MCF 10A (cell line): ENCODE results near the gene PTPRO. TPM values are rescaled to one million over a fixed set of nuclear protein-coding genes. Genes with fewer than 3 reads are reported as not detected.

Experiments used
- BruUV-seq: library from RNA; stranded (reverse); fragments of 400-500 nt; replicated peaks from 2 replicates; lab custom pipeline; 2021; lab: Mats Ljungman, UMichigan
- CTCF ChIA-PET: fragments of 300-600 bp; sonication (Branson Sonifier 250); formaldehyde crosslinking; extraction: SDS; loops from one replicate; lab custom pipeline; 2021; ENCODE audit warnings: antibody characterized with exemption, inconsistent platforms; lab: Yijun Ruan, JAX
- POLR2A ChIA-PET: fragments of 300-600, 350-650 bp; sonication (Branson Sonifier 250); formaldehyde crosslinking; extraction: SDS; loops from one replicate; lab custom pipeline; 2020; ENCODE audit warnings: antibody characterized with exemption, inconsistent platforms; lab: Yijun Ruan, JAX
- DNase-seq: peaks from one replicate; pipeline ENCODE4 v3.0.0-alpha.2; 2018; ENCODE audit not compliant: unreplicated experiment
- H3K27ac Mint-ChIP-seq: one replicate; pipeline ENCODE4 v1.8.0; 2022; ENCODE audit warnings: mild to moderate bottlenecking, low read depth, mixed read lengths; ENCODE audit not compliant: unreplicated experiment
- H3K27me3 Mint-ChIP-seq: one replicate; pipeline ENCODE4 v1.8.0; 2022; ENCODE audit warnings: mixed read lengths; ENCODE audit not compliant: insufficient read depth, unreplicated experiment
- H3K36me3 Mint-ChIP-seq: one replicate; pipeline ENCODE4 v1.8.0; 2022; ENCODE audit warnings: mild to moderate bottlenecking, moderate library complexity, mixed read lengths; ENCODE audit not compliant: insufficient read depth, unreplicated experiment
- H3K4me1 Mint-ChIP-seq: one replicate; pipeline ENCODE4 v1.8.0; 2022; ENCODE audit warnings: mixed read lengths; ENCODE audit not compliant: insufficient read depth, unreplicated experiment
- H3K4me3 Mint-ChIP-seq: one replicate; pipeline ENCODE4 v1.8.0; 2022; ENCODE audit warnings: mild to moderate bottlenecking, moderate library complexity, mixed read lengths; ENCODE audit not compliant: unreplicated experiment
- H3K9me3 Mint-ChIP-seq: one replicate; pipeline ENCODE4 v1.8.0; 2022; ENCODE audit warnings: mixed read lengths; ENCODE audit not compliant: unreplicated experiment
- CTCF ChIP-seq: fragments of 200-600 bp; IDR thresholded peaks from one replicate; pipeline ENCODE4 v1.8.0; 2022; ENCODE audit warnings: antibody characterized with exemption, mild to moderate bottlenecking; ENCODE audit not compliant: unreplicated experiment
- intact Hi-C: fragments of 100-400 bp; cut with micrococcal nuclease; formaldehyde crosslinking; loops from 2 replicates; pipeline ENCODE4 v1.14.1; 2022
- total RNA-seq: library from RNA; stranded (reverse); gene quantifications from 2 replicates; pipeline ENCODE4 v1.2.3, GENCODE V29; 2022

Gene PTPRO
- total RNA-seq, 1 experiment from 2014 or later, result 2.2 TPM

GRCh38 chr12:15350643-15351042, 28.3 kb downstream of the PTPRO start:
- Mint-ChIP-seq H3K27me3 (no peaks in the 10 kb centered on the region), H3K27ac (no peak overlapping the region), H3K4me3 (no peak overlapping the region), H3K4me1 (peaks cover 16% of the 10 kb centered on the region), H3K36me3 (no peaks in the 10 kb centered on the region), H3K9me3 (no peaks in the 10 kb centered on the region)
- no peak for DNase-seq
- POLR2A ChIA-PET, result interaction anchor here (1.5 kb wide), 1 partner anchor 12 kb away, joined by 3 read pairs; no protein-coding TSS in a partner anchor
- BruUV-seq, result no TSS peak
- intact Hi-C loops, result no loop called here
- CTCF ChIA-PET, result interaction anchor here (0.6 to 0.7 kb wide), 2 partner anchors 97 to 133 kb away, joined by 3 to 4 read pairs; no protein-coding TSS in a partner anchor
- no peak for TF ChIP-seq CTCF

- TF ChIP-seq CTCF, result no peak
- no TSS peak for BruUV-seq
These were observed 33.5 kb downstream of the PTPRO start for GRCh38 chr12:15355766-15356165.

GRCh38 chr12:15356951-15357364, 34.6 kb downstream of the PTPRO start:
- BruUV-seq, result no TSS peak
- POLR2A ChIA-PET, result no interaction called here
- CTCF ChIA-PET, result no interaction called here
- Mint-ChIP-seq H3K9me3 (no peaks in the 10 kb centered on the region), H3K27ac (no peak overlapping the region), H3K4me3 (no peak overlapping the region), H3K27me3 (no peaks in the 10 kb centered on the region), H3K4me1 (peaks cover 8% of the 10 kb centered on the region), H3K36me3 (peaks cover 6% of the 10 kb centered on the region)
- DNase-seq, result no peak
- intact Hi-C loops, result no loop called here
- no peak for TF ChIP-seq CTCF

More at GRCh38 chr12:15355766-15356165, 33.5 kb downstream of the PTPRO start:
- DNase-seq, result no peak
- no peaks in the 10 kb centered on the region for H3K27me3 Mint-ChIP-seq
- CTCF ChIA-PET, result interaction anchor here (0.6 kb wide), 1 partner anchor 11 kb away, joined by 3 read pairs; no protein-coding TSS in a partner anchor
- intact Hi-C loops, result no loop called here
- H3K9me3 Mint-ChIP-seq, result no peaks in the 10 kb centered on the region
- H3K27ac Mint-ChIP-seq, result no peak overlapping the region
- peaks cover 6% of the 10 kb centered on the region for H3K36me3 Mint-ChIP-seq
- H3K4me3 Mint-ChIP-seq, result no peak overlapping the region
- POLR2A ChIA-PET, result no interaction called here
- H3K4me1 Mint-ChIP-seq, result peaks cover 11% of the 10 kb centered on the region

- POLR2A ChIA-PET, result interaction anchor here (0.8 kb wide), 1 partner anchor 20 kb away, joined by 3 read pairs; no protein-coding TSS in a partner anchor
- Mint-ChIP-seq H3K27ac (peak overlapping the region; percentile 69), H3K27me3 (no peaks in the 10 kb centered on the region), H3K4me1 (peaks cover 25% of the 10 kb centered on the region), H3K4me3 (no peak overlapping the region), H3K36me3 (peaks cover 5% of the 10 kb centered on the region), H3K9me3 (no peaks in the 10 kb centered on the region)
- intact Hi-C loops, result no loop called here
- BruUV-seq, result no TSS peak
- CTCF ChIA-PET, result interaction anchor here (0.6 to 0.7 kb wide), 2 partner anchors 84 to 89 kb away, joined by 3 read pairs; no protein-coding TSS in a partner anchor
- DNase-seq, result peak; percentile 84
- no peak for TF ChIP-seq CTCF
These were observed 42.2 kb downstream of the PTPRO start for GRCh38 chr12:15364221-15365160.
